Stimulated activated CD8-positive, alpha-beta memory T cell treated with anti-CD3 and anti-CD28 coated beads, Interleukin-4, amount 100 ng/mL, for 48 hours (primary cell): ENCODE measurements around the gene FAM237B.

Source experiments
- DNase-seq: peaks from one replicate; pipeline ENCODE4 v3.0.0-alpha.2; 2020

FAM237B gene

DNA sequence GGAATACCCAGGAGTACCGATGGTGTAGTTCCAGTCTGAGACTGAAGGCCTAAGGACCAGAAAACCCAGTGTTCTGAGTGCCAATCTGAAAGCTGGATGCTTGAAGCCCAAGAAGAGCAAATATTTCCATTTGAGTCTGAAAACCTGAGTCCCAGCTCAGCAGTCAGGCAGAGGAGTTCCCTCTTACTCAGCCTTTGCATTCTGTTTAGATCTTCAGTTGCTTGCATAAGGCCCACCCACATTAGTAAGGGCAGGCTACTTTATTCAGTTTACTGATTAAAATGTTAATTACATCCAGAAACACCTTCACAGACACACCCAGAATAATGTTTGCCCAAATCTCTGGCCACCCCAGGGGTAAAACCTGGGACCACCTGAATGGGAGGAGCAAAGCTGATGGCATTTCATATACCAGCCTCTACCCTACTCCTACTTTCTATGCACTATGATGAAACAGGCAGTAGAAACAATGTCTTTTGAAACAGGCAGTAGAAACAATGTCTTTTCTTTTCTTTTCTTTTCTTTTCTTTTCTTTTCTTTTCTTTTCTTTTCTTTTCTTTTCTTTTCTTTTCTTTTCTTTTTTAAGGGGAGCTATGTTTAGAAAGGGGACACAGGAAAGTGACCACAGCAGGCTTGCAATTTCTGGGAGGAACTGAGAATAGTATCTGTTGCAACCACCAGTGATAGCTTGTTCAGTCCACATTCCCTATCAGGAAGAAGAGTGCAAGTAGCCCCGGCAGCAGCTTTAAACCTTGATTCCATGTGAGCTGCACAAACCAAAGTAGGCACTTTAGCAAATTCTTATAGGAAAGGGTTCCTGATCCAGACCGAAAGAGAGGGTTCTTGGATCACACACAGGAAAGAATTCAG, 30.6 kb downstream of the FAM237B start:
- DNase-seq, result no peak

DNA sequence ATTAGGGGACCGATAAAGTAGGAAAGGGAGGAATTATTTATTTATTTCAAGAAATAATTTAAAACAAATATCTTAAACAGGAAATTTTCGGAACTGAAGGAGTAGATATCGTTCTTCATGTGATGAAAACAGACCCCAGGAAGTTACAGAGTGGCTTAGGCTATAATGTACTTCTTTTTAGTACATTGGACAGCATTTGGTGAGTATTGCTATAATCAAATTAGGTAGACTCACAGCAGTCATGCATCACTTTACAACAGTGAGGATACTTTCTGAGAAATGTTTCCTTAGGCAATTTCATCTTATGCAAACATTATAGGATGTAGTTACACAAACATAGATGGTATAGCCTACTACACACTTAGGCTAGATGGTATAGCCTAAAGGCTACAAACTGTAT, 33.0 kb downstream of the FAM237B start:
- no peak for DNase-seq

DNA sequence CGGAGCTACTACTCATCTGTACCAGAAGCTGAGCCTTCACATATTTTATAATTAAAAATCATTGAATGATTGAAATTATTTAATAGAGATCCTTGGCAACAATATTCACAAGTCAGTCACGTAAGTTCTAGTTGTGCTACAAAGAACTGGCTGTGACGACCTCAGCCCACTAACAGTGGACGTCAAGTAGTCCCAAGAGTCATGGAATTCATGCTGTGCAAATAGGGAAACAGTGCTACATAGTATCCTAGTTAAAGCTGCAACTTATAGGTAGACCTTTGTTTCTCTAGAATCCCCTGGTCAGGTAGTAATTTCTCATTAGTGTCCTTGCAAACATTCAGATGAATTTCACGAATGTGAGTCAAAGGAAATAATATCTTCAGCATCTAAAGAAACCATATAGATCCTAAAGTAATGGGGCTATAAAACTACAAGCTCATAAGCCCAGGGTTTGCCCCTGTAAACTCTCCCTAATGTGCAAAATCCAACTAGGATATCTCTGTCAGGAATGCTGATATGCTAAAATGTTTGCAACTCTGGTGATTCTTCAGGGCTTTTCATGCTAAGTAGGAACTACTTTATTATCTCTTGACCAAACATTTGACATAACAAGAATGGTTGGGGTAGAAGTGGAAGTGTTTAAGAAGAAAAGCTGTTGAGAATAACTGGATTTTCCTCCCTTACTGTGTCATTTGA, 44.9 kb downstream of the FAM237B start:
- DNase-seq, result no peak

DNA sequence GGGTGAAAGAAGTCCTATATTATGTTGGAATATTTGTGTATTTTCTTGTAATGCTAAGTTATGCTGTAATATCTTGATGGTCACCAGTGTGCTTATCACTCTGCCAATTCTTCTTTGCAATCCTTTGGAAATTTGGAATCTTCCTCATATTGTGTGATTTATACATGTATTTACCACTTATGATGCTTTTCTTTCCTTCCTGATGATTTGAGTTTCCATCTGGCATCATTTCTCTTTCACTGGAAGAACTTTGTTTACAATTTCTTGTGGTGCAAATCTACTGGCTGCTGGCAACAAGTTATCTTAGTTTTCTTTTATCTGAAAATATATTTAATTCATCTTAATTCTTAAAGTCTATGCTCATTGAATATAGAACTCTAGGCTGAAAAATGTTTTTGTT, 46.9 kb downstream of the FAM237B start:
- DNase-seq, result no peak

DNA sequence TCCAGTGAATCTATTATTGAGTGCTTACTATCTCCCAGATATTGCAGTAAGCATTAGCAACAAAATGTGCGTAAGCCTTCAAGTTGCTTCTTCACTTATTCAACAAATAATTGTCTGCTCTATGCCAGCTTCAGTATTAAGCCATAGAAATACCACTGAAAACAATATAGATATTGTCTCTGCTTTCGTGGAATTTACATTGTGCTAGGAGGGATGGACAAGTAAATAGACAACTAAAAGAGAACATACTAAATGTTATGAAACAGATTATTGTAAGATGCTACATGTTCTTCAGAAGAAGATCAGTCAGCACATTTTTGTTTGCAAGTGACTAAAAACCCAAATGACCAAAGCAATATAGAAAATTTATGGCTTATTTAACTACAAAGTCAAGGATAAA, 48.9 kb downstream of the FAM237B start:
- no peak for DNase-seq

DNA sequence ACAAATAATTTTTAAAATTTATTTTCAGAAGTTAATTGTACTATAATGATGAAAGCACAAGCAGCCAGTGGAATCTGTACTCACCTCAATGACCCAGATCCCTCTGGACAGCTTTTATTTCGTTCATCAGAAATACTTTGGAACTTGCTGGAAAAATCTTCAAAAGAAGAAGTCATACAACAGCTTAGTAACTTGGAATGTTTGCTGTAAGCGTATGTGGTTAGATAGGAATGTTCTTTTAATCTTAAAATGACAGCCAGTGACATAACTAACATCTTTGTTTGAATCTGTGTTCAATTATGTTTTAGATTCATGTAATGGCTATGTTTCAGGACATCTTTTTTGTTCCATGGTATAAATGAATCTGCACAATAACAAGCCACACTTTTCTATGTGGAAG, 49.4 kb downstream of the FAM237B start:
- no peak for DNase-seq

DNA sequence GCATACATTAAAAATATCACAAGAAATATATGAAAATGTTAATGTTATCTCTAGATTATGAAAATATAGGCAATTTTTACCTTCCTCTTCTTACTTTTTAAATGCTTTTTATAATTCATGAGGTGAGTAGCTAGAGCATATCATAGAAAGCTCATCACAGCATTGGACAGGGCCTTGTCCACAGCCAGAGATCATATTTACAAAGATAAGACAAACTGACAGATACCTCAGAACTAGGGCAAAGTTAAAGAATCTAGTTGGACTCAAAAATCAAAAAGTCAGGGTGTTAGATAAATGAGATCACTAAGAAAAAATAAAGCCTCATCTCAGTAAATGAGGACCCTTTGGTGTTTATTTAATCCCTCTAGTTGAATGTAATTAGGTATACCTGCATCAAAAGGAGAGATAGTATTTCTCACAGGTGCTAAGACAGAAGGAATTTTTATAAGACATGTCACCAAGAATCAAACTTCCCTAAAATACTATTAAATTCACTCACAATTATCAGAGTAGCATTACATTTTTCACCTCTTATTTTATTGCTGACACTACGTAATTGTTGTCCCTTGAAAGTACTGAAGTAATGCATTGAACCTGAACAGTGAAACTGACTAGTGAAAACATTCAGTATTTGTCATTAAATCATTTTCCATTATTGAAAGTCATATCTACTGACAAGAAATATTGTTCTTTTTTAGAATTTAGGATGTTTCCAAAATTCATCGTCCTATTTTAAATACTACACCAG, 50.5 kb downstream of the FAM237B start:
- no peak for DNase-seq

DNA sequence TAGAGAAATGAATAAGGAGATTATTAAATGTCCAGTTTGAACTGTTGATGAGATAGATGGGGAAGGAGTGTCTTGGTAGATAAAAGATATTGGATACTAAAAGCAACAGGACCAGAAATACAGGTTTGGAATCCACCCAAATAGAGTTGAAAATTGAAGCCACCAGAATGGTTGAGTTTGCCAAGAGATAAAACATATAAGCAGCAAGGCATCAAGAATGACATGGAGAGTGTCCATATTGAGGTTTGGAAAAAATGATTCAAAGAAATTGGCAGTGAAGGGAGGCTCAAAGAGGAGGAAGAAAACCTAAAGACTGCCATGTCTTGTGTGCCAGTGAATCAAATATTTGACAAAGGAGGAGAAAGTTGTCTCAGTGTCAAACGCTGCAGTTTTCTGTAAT, 51.9 kb downstream of the FAM237B start:
- no peak for DNase-seq

DNA sequence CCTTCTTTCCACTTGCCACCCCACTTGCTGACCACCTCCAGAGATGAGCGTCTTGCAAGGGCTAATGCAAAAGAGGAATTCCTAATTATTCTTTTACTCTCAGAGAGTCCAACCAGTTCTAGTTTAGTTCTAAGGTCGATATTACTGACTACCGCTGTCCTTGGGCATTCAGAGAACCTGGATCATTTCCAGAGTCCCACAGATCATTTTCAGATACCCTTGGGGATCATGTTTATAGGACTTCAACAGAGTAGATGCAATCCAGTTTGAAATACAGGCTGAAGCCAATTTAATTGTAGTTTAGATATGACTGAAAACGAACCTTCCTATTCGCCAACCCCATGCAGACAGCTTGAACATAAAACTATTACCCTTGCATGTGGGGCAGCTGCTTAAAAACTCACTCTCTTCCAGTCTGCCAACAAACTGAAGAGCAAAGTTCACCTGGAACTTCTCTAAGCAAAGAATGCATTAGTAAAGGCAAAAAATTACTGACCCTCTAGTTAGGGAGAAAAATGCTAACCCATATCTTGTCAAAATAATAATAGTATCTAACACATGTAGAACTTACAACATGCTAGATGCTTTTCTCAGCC, 53.7 kb downstream of the FAM237B start:
- no peak for DNase-seq

DNA sequence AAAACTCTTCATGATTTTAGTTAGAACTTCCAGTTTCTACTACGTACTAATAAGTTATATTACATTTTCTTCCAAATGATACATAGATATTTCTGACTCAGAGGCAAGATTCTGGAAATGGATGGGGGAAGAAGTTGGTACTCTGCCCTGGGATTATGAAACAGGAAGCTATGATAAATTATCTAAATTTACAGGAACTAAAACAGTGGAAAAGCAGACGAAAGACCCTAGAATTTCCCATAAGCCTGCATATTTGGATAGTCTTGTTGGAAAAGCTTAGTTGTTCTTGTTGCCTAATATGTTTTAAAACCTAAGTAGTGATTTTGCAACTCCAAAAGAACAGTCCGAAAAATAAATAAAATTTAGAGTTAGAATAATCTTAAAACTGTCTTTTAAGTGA, 54.3 kb downstream of the FAM237B start:
- DNase-seq, result no peak
